GM18507 (cell line): ENCODE data around the gene ORM1.
"Not testable (repeated sequence)": the region's sequence is repeated elsewhere in the genome, so short reads cannot be mapped to it uniquely, and the experiment has no call there.

Experiments
- DNase-seq: peaks from one replicate; pipeline ENCODE4 v3.0.0; 2011; ENCODE audit warnings: low read depth; ENCODE audit not compliant: insufficient read length; ENCODE audit errors: extremely low spot score
- FAIRE-seq: peaks from 2 replicates; lab custom pipeline; 2011; peaks lifted over from hg19 to GRCh38; lab: Jason Lieb, UNC

Gene ORM1

DNA sequence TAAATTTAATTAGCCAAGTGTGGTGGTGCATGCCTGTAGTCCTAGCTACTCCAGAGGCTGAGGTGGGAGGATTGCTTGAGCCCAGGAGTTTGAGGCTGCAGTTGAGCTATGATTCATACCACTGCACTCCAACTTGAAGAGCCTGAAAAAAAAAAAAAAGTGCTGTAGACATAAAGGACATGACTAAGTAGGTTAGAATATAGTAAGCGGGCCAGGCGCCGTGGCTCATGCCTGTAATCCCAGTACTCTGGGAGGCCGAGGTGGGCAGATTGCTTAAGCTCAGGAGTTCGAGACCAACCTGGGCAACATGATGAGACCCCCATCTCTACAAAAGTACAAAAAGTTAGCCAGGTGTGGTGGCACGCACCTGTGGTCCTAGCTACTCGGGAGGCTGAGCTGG lies 2.2 kb upstream of the ORM1 start:
- DNase-seq, FAIRE-seq: not testable (repeated sequence)

- no peak for DNase-seq
- FAIRE-seq: no peak
Observed at GRCh38 chr9:114321759-114322158, 1.1 kb upstream of the ORM1 start.

DNA sequence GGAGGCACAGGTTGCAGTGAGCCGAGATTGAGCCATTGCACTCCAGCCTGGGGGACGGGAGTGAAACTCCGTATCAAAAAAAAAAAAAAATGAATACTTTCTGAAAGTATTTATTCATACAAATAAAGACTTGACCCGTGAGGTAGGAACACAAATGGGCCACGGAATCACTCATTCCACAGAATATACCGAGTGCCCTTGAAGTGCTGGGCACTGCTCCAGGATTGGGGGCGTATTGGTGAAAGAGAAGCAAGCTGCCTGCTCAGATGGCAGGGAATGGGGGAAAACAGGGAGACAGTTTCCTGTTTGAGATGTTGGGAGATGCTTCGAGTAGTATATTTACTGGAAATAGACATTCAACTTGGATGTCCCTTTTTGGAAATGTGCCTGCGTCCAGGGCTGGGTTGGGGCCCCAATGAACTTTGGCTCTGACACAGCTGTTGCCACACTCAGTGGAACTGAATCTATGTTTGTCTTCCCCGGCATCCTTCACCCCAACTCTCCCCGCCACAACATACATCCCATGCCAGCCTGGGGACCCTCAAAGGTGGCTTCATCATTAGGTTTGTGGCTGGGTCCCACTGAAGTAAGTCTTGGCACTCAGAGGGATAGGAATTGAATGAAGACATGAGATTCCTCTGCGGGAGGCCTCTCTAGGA lies 609 bp upstream of the ORM1 start:
- FAIRE-seq, DNase-seq: not testable (repeated sequence)

DNA sequence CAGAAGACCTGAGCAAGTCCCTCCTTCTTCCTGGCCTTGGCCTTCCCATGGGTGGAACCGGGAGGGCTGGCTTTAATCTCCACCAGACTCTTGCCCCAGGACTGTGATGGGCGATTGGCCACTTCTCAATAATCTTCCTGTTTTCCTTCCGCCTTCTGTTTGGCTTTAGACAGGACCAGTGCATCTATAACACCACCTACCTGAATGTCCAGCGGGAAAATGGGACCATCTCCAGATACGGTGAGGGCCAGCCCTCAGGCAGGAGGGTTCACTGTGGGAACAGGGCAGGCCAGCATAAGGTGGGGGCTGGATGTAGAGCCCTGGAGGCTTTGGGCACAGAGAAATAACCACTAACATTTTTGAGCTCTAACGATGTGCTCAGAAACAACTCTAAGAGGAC lies 951 bp downstream of the ORM1 start:
- DNase-seq, FAIRE-seq: not testable (repeated sequence)

GRCh38 chr9:114324492-114324891 lies 1.6 kb downstream of the ORM1 start:
- no peak for DNase-seq
- no peak for FAIRE-seq

DNA sequence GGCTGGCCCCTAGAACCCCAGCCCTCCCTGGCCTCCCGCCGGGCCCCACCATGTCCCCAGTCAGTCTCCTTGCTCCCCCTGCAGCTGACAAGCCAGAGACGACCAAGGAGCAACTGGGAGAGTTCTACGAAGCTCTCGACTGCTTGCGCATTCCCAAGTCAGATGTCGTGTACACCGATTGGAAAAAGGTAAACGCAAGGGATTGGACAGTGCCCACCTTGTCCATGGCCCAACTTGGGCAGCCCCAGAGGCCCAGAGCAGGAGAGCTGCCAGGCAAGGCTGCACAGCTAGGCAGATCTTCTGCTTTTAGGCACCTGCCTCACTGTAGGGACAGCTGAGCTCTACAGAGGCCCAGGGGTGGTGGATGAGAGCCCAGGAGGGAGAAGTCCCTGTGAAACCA lies 2.1 kb downstream of the ORM1 start:
- FAIRE-seq, DNase-seq: not testable (repeated sequence)

GRCh38 chr9:114325684-114326254 lies 2.9 kb downstream of the ORM1 start:
- FAIRE-seq, DNase-seq: not testable (repeated sequence)

GRCh38 chr9:114327749-114328148 lies 4.9 kb downstream of the ORM1 start:
- no peak for DNase-seq
- FAIRE-seq: no peak

DNA sequence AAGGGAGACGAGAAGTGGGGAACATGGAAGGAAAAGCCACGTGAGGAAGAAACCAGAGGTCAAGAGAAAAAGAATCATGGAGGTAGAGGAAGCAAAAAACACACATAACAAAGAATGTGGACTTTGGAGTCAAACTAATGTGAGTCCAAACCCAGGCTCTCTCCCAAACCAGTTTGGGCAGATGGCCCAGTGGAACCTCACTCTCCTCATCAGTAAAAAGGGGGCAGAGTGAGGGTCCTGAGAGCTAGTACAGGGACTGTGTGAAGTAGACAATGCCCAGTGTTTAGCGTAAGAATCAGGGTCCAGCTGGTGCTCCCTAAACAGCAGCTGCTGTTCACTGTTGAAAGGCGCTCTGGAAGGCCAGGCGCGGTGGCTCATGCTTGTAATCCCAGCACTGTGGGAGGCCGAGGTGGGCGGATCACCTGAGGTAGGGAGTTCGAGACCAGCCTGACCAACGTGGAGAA lies 5.5 kb downstream of the ORM1 start:
- not testable (repeated sequence) for FAIRE-seq, DNase-seq

DNA sequence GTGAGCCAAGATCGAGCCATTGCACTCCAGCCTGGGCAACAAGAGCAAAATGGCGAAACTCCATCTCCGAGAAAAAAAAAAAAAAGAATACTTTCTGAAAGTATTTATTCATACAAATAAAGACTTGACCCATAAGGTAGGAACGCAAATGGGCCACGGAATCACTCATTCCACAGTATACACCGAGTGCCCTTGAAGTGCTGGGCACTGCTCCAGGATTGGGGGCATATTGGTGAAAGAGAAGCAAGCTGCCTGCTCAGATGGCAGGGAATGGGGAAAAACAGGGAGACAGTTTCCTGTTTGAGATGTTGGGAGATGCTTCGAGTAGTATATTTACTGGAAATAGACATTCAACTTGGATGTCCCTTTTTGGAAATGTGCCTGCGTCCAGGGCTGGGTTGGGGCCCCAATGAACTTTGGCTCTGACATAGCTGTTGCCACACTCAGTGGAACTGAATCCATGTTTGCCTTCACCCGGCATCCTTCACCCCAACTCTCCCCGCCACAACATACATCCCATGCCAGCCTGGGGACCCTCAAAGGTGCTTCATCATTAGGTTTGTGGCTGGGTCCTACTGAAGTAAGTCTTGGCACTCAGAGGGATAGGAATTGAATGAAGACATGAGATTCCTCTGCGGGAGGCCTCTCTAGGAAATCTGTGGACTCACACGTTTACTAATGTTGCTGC lies 6.2 kb downstream of the ORM1 start:
- not testable (repeated sequence) for DNase-seq, FAIRE-seq

DNA sequence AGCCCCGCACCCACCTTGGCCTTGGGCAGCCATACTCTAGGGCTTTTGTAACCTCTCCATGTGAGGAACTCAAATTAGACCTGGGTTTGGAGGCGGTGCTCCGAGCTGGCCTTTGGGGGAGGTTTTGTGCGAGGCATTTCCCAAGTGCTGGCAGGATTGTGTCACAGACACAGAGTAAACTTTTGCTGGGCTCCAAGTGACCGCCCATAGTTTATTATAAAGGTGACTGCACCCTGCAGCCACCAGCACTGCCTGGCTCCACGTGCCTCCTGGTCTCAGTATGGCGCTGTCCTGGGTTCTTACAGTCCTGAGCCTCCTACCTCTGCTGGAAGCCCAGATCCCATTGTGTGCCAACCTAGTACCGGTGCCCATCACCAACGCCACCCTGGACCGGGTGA lies 6.7 kb downstream of the ORM1 start, which contains the start of gene ORM2:
TSS of gene ORM2 (plus strand) at position 245 of the 398 bp plus-strand sequence. CDS start at position 281, 36 bp downstream.
- not testable (repeated sequence) for DNase-seq, FAIRE-seq

DNA sequence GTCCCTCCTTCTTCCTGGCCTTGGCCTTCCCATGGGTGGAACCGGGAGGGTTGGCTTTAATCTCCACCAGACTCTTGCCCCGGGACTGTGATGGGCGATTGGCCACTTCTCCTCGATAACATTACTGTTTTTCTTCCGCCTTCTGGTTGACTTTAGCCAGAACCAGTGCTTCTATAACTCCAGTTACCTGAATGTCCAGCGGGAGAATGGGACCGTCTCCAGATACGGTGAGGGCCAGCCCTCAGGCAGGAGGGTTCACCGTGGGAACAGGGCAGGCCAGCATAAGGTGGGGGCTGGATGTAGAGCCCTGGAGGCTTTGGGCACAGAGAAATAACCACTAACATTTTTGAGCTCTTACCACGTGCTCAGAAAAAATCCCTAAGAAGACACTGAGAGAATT lies 7.7 kb downstream of the ORM1 start:
- DNase-seq: no peak

DNA sequence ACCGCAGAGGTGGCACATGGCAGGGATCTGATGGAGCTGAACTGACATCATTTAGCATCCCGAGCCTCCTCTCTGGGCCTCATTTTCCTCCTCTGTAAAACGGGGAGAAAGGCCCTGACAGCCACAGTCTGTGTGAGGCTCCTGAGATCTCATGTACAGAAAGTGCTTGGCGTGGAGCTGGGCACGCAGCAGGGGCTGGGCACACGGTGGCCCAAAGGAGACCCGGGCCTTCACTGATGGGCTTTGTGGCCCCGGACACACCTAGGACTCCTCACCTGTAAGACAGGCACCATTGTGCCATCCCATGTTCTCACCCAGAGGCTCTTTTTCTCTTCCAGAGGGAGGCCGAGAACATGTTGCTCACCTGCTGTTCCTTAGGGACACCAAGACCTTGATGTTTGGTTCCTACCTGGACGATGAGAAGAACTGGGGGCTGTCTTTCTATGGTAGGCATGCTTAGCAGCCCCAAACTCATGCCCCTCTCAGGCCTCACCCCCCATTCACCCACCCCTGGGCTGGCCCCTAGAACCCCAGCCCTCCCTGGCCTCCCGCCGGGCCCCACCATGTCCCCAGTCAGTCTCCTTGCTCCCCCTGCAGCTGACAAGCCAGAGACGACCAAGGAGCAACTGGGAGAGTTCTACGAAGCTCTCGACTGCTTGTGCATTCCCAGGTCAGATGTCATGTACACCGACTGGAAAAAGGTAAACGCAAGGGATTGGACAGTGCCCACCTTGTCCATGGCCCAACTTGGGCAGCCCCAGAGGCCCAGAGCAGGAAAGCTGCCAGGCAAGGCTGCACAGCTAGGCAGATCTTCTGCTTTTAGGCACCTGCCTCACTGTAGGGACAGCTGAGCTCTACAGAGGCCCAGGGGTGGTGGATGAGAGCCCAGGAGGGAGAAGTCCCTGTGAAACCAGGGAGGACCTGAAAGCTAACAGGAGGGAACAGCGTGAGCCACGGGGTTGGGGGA lies 8.6 kb downstream of the ORM1 start:
- not testable (repeated sequence) for FAIRE-seq, DNase-seq

More for the DNA sequence above, 7.7 kb downstream of the ORM1 start:
- no peak for FAIRE-seq

GRCh38 chr9:114332474-114333040 lies 9.7 kb downstream of the ORM1 start:
- not testable (repeated sequence) for FAIRE-seq, DNase-seq

DNA sequence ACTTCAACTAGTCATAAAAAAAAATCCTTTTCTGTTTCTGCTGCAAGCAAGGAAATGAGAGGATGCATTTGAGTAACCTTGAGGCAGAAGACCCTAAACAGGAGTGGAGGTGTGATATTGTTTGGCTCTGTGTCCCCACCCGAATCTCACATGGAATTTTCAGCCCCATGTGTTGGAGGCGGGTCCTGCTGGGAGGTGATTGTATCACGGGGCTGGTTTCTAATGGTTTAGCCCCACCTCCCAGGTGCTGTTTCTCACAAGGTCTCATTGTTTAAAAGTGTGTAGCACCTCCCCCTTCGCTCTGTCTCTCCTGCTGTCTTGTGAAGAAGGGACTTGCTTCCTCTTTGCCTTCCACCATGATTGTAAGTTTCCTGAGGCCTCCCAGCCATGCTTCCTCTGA lies 10.8 kb downstream of the ORM1 start:
- not testable (repeated sequence) for FAIRE-seq, DNase-seq

DNA sequence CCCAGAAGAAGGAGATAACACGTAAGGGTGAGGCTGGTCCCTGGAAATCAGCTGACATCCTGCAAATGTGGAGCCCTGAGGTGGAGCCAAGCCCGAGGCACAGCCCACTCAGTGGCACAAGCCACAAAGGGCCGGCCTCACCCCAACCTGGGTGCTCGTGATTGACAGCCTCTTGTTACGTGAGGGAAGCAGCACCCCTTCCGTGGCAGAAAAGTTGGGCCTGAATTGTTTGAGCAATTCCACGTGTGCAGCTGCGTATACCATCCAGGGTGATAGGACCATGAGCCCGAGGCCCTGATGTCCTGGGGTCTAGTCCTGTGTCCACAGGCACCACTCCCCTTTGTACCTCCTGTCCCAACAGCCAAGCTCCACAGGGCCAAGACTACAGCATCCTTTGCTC lies 11.6 kb downstream of the ORM1 start:
- DNase-seq: no peak
- FAIRE-seq: no peak

DNA sequence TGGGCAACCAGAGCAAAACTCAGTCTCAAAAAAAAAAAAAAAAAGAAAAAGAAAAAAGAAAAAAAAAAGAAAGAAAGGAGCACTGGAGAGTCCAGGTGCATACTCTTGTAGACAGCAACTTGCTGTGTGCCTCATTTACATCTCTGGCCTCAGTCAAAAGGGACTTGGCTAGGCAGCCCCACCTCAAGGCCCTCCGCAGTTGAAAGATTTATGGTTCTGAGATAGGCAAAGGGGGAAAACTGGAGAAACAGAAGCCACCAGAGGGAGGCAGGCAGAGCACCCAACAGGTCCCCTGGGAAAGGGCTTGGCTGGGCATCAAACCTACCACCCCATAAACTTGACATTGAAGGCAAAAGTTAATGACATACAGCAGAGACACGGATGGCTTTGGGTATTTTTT lies 12.8 kb downstream of the ORM1 start:
- no peak for DNase-seq
- FAIRE-seq: no peak

- DNase-seq (no peak), FAIRE-seq (no peak)
Observed at GRCh38 chr9:114336157-114336556, 13.3 kb downstream of the ORM1 start.
